HG02852 (cell line): ENCODE data around the gene ABHD2.

Source experiments
- ATAC-seq: cut with Tn5 transposase; IDR thresholded peaks from one replicate; pipeline ENCODE4 v1.9.1; 2021; ENCODE audit warnings: mild to moderate bottlenecking, moderate library complexity; ENCODE audit not compliant: unreplicated experiment

The ABHD2 gene

GRCh38 chr15:89187301-89187985 is 99.2 kb downstream of the ABHD2 start:
- no peak for ATAC-seq

GRCh38 chr15:89187986-89188514 is 99.8 kb downstream of the ABHD2 start:
- ATAC-seq: no peak

GRCh38 chr15:89192136-89192535 is 103.9 kb downstream of the ABHD2 start:
- ATAC-seq: no peak

- no peak for ATAC-seq
Observed at GRCh38 chr15:89192766-89193165, 104.5 kb downstream of the ABHD2 start.

- no peak for ATAC-seq
Observed at GRCh38 chr15:89194608-89195007, 106.4 kb downstream of the ABHD2 start.

- ATAC-seq: no peak
Observed at GRCh38 chr15:89195836-89196235, 107.6 kb downstream of the ABHD2 start.

- ATAC-seq: no peak
Observed at GRCh38 chr15:89196241-89196640, 108.0 kb downstream of the ABHD2 start.

GRCh38 chr15:89196994-89197393 is 108.7 kb downstream of the ABHD2 start:
- ATAC-seq: no peak

- no peak for ATAC-seq
Observed at GRCh38 chr15:89197503-89197971, 109.3 kb downstream of the ABHD2 start.

GRCh38 chr15:89198196-89198595 is 109.9 kb downstream of the ABHD2 start:
- ATAC-seq: no peak

- no peak for ATAC-seq
Observed at GRCh38 chr15:89198934-89199333, 110.7 kb downstream of the ABHD2 start.

GRCh38 chr15:89199746-89200145 is 111.5 kb downstream of the ABHD2 start:
- no peak for ATAC-seq

- no peak for ATAC-seq
Observed at GRCh38 chr15:89200182-89200581, 111.9 kb downstream of the ABHD2 start.

- ATAC-seq: no peak
Observed at GRCh38 chr15:89201465-89202005, 113.3 kb downstream of the ABHD2 start.

- no peak for ATAC-seq
Observed at GRCh38 chr15:89203705-89204273, 115.5 kb downstream of the ABHD2 start.

- no peak for ATAC-seq
Observed at GRCh38 chr15:89205991-89206585, 117.8 kb downstream of the ABHD2 start.

- ATAC-seq: peak; percentile 82
Observed at GRCh38 chr15:89206908-89207331, 118.7 kb downstream of the ABHD2 start.

GRCh38 chr15:89208256-89208655 is 120.0 kb downstream of the ABHD2 start:
- ATAC-seq: no peak

GRCh38 chr15:89209057-89209456 is 120.8 kb downstream of the ABHD2 start:
- ATAC-seq: no peak

GRCh38 chr15:89211678-89212170 is 123.5 kb downstream of the ABHD2 start:
- no peak for ATAC-seq

GRCh38 chr15:89215627-89216026 is 127.4 kb downstream of the ABHD2 start:
- no peak for ATAC-seq

GRCh38 chr15:89217031-89217430 is 128.8 kb downstream of the ABHD2 start:
- no peak for ATAC-seq
